T-helper 2 cell treated with Interferon-gamma antibody and Interleukin-4, amounts not matched to agents 100 ng/mL and 5 ng/mL, for 36 hours (primary cell): ENCODE measurements around the gene NAA50. TPM values are rescaled to one million over a fixed set of nuclear protein-coding genes. Genes with fewer than 3 reads are reported as not detected.

ENCODE experiments used
- intact Hi-C: fragments of 100-400 bp; cut with micrococcal nuclease; formaldehyde crosslinking; loops from one replicate; pipeline ENCODE4 v1.15.1; 2023
- total RNA-seq: library from RNA; stranded (reverse); gene quantifications from 2 replicates; pipeline ENCODE4 v1.2.3, GENCODE V29; 2022

The NAA50 gene
- total RNA-seq, 1 donor from 2014 or later = 120 TPM

DNA sequence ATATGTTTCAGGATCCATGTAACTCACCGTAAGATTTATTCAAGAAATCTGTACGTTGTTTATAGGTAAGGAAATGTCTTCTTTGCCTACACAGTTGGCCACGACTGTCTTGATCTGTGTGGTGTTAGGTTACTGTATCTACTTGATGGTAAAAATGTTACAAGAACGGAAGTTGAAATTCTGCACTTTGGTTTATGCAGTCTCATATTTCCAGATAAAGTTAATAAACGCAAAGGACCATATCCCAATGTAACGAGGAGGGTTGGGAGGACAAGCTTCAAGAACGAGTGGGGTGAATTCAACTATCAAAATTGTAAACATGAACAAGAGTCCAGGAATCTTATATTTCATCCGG, 50.6 kb downstream of the NAA50 start:
- intact Hi-C loops = no loop called here

DNA sequence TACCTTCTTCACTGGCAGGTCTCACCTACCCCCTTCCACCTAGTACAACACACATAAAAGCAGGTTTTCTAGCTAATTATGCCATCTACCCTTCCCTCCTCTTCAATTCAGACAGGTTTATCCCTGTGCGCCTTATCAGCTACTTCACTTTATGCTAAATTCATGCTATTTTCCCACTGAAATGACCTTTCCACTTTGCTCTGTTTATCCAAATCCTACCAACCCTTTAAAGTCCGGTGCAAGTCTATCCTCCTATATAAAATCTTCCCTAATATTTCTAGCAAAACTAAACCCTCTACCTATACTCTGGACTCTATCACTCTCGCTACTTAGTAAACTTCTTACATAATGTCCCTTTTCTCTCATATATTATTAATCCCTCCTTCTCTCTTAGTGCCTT, 55.6 kb downstream of the NAA50 start:
- intact Hi-C loops = no loop called here

DNA sequence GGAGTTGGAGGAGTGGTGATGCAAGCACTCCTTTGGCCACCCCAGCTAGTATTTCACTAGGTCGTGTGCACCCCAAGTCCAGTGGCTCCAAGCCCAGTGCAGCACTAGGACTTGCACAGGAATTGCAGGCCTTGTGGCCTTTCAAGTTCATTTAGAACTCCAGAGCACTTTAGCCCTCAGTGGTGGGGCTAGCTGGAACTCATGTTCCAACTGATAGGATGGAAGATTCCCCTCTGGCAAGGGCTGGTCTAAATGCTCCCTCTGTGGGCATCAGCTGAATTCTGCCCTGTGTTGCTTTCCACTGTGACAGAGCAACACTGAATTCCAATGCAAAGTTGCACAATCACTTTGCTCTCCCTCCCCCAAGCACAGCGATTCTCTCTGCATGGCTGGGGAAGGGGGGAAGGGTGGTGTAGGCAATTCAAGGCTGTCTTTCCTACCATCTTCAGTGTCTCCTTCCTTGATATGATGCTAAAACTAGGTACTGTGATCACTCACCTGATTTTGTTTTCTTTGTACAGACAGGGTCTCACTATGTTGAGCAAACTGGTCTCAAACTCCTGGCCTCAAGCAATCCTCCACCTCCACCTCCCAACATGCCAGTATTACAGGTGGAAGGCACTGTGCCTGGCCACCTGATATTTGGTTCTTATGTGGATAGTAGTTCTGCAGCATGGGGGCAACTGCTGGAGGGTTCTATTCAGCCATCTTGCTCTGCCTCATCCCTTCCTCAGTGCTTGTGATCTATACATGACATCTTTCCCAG, 59.9 kb downstream of the NAA50 start:
- intact Hi-C loops = no loop called here

DNA sequence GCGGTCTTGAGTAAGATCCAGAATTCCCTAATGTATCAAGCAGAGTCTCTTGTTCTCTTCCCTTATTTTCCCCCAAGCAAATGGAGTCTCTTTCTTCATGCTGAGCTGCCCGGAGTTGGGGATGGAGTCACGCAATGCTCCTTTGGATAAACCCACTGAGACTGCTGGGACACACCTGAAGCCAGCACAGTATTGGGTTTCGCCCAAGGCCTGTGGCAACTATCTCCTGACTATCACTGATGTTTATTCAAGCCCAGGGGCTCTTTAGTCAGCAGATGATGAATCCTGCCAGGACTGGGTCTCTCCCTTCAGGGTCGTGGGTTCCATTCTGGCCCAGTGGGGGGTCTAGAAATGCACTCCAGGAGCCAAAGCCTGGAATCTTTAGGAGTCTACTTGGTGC, 60.9 kb downstream of the NAA50 start:
- intact Hi-C loops = no loop called here

DNA sequence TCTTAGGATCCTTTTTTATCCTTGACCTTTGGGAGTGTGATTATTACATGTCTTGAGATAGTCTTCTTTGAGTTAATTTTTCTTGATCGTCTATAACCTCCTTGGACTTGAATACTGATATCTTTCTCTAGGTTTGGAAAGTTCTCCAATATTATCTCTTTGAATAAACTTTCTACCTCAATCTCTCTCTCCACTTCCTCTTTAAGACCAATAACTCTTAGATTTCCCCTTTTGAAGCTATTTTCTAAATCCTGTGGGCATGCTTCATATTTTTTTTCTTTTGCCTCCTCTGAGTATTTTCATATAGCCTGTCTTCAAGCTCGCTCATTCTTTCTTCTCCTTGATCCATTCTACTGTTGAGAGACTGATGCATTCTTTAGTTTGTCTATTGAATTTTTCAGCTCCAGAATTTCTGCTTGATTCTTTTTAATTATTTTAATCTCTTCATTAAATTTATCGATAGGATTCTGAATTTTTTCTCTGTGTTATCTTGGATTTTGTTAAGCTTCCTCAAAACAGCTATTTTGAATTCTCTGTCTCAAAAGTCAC, 61.7 kb downstream of the NAA50 start:
- intact Hi-C loops = no loop called here

DNA sequence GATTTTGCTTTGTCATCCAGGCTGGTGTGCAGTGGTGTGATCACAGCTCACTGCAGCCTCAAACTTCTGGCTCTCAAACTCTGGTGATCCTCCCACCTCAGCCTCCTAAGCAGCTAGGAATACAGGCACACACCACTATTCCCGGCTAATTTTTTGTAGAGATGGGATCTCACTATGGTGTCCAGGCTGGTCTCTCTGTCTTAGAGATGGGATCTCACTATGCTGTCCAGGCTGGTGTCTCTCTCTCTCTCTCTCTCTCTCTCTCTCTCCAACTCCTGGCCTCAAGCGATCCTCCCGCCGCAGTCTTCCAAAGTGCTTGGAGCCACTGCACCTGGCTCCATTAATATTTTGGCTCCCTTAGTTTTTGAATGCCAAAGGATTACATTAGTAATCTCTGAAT, 67.3 kb downstream of the NAA50 start:
- intact Hi-C loops = no loop called here

DNA sequence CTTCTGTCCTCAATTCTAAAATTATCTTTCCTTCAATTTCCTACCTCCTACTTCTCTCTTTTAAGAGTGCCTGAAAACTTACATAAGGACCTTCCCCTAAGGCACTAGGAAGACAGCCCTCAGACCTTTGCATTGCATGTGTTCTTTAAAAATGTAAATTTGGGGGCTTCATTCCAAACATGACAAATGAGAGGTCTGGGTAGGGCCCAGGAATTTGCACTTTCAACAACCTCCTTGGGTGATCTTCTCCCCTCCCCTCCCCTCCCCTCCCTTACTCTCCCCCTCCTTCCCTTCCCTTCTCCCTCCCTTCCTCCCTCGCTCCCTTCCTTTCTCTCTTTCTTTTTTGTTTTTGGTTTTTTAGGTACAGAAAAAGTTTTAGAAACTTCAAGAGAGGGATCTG, 68.3 kb downstream of the NAA50 start:
- intact Hi-C loops = no loop called here

DNA sequence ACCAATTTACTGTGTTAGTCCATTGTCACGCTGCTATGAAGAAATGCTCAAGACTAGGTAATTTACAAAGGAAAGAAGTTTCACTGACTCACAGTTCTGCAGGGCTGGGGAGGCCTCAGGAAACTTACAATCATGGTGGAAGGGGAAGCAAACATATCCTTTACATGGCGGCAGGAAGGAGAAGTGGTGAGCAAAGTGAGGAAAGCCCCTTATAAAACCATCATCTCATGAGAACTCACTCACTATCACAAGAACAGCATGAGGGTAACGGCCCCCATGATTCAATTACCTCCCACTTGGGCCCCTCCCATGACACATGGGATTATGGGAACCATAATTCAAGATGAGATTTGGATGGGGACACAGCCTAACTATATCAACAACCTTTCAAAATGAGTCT, 69.8 kb downstream of the NAA50 start:
- intact Hi-C loops = no loop called here

DNA sequence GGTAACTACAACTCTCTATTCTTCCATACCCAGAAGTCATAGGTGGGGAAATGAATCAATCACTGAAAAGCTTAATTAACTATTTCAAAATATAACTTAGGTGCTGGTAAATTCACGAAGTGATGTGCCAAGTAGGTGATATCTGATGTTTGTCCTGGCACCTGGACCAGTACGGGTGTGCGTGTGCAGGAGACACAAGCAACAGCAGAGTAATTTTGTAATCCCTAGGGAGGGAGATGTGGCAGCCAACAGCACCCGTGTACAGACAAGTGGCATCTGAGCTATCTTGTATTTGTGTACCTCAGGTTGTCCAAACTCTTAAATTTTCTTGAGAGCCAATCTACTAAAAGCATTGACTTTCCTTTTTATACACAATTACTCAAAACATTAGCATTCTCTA, 72.5 kb downstream of the NAA50 start:
- intact Hi-C loops = no loop called here

DNA sequence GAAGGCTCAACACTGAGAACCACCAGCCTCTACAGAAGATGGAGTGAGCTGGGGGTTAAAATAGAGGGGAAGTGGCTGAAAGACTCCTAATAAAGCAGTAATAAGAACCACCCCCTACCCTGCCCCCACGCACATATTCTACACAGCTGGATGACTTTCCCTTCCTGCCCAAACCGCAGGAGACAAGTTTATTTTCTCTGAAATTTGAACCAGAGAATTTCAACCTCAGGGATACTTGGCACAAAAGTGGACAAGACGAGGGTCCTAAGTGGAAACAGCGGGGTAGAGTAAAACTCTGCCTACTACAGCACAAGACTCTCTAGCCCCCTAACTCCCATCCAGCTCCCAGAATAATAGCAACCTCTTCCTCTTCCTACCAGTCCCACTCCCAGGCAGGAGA, 78.0 kb downstream of the NAA50 start:
- intact Hi-C loops = no loop called here

Other genes starting within 250 kb of the NAA50 start
- 13.1 and 17.5 TPM in 2 replicates for gene SPICE1, start 231.1 kb downstream of the NAA50 start, total RNA-seq
- 15.5 and 17.6 TPM in 2 replicates for gene SIDT1, start 213.7 kb downstream of the NAA50 start, total RNA-seq
- 16.8 TPM in 2 replicates for gene USF3, start 49.6 kb downstream of the NAA50 start, total RNA-seq
- gene ATP6V1A, start 786 bp upstream of the NAA50 start, total RNA-seq = 39.0 and 40.9 TPM in 2 replicates
- gene GRAMD1C, start 92.5 kb upstream of the NAA50 start, total RNA-seq = 0.23 and 0.32 TPM in 2 replicates
- 3.2 and 4.0 TPM in 2 replicates for gene ZDHHC23, start 201.8 kb upstream of the NAA50 start, total RNA-seq